ENCODE measurements around the gene JRKL. TPM values are rescaled to one million over a fixed set of nuclear protein-coding genes. Genes with fewer than 3 reads are reported as not detected.

Gene JRKL
- total RNA-seq, 3 donors from 2014 or later (not counting 1 experiment from before 2014, with no cell fraction given) = 4.5 to 6.1 (median 5.5) TPM

DNA sequence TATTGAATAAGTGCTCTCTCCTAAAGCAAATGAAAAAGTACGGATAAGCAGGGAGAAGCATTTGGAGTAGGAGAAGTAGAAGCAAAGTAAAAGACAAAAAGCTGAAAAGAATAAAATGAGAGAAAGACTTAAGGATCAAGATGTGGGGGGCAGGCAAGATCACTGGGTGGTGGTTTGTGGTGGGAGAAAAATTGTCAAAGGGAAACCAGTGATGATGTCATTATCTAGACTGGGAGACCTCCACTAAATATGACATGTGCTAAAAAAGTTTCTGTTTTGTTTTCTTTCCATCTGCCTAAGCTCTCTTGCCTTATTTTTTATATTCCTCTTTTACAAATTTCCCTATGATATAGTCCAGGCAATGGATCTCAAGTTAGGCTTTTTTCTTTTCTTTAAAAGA is 32.0 kb upstream of the JRKL start:
- no peak overlapping the region for H3K27ac Mint-ChIP-seq
- H3K4me3 ChIP-seq (ENCODE audit: low read length) = no peak overlapping the region
- intact Hi-C loops (cut with micrococcal nuclease) = no loop called here
- H3K27me3 ChIP-seq (ENCODE audit: control insufficient read depth, insufficient read depth, low read length) = no peaks in the 10 kb centered on the region
- H3K36me3 Mint-ChIP-seq = peaks cover 13% of the 10 kb centered on the region
- H3K4me1 Mint-ChIP-seq = peaks cover 6 to 11% of the 10 kb centered on the region in 2 donors
- 97% methylated on average over 1 of the region's 1 CpG for WGBS (ENCODE audit: insufficient coverage)
- ATAC-seq (peak in 2 of 3 donors; percentile 26 to 30), DNase-seq (peak in 1 of 2 donors; percentile 29)
- H3K36me3 ChIP-seq (ENCODE audit: control insufficient read depth, insufficient read depth, low read length) = peaks cover 52% of the 10 kb centered on the region
- H3K4me3 Mint-ChIP-seq = no peak overlapping the region
- H3K4me1 ChIP-seq (ENCODE audit: control insufficient read depth, insufficient read depth, low read length) = no peaks in the 10 kb centered on the region
- H3K9me3 Mint-ChIP-seq = no peaks in the 10 kb centered on the region
- no peaks in the 10 kb centered on the region for H3K9me3 ChIP-seq (ENCODE audit: control insufficient read depth, insufficient read depth, low read length)
- TF ChIP-seq, protein P1, sequence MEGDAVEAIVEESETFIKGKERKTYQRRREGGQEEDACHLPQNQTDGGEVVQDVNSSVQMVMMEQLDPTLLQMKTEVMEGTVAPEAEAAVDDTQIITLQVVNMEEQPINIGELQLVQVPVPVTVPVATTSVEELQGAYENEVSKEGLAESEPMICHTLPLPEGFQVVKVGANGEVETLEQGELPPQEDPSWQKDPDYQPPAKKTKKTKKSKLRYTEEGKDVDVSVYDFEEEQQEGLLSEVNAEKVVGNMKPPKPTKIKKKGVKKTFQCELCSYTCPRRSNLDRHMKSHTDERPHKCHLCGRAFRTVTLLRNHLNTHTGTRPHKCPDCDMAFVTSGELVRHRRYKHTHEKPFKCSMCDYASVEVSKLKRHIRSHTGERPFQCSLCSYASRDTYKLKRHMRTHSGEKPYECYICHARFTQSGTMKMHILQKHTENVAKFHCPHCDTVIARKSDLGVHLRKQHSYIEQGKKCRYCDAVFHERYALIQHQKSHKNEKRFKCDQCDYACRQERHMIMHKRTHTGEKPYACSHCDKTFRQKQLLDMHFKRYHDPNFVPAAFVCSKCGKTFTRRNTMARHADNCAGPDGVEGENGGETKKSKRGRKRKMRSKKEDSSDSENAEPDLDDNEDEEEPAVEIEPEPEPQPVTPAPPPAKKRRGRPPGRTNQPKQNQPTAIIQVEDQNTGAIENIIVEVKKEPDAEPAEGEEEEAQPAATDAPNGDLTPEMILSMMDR (IDR thresholded peaks at IDR 0.05) = no peak
- no peak overlapping the region for H3K27ac ChIP-seq (ENCODE audit: low read length)
- H3K27me3 Mint-ChIP-seq (ENCODE audit: low read depth in 2 of 2) = no peaks in the 10 kb centered on the region

DNA sequence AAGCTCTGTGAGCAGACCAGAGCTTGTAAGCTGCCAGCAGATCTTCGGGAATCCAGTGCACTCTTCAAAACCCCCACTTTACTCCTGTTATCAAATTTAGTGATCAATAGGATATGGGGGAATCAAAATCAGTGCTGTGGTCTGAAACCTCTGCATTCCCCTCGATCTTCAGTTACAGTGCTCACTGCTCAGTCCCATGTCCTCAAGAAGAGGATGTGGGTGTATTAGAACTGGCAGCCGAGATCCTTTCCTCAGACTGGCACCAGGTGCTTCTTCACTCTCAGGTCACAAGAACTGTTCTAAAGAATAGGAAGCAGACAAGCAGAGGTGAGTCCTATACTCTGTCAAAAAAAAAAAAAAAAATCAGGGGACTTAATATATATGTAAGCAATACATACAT is 31.5 kb upstream of the JRKL start:
- no peaks in the 10 kb centered on the region for H3K27me3 ChIP-seq (ENCODE audit: control insufficient read depth, insufficient read depth, low read length)
- H3K36me3 ChIP-seq (ENCODE audit: control insufficient read depth, insufficient read depth, low read length) = peaks cover 49% of the 10 kb centered on the region
- Mint-ChIP-seq H3K4me1 (peaks cover 6 to 11% of the 10 kb centered on the region in 2 donors), H3K4me3 (no peak overlapping the region), H3K27ac (peak overlapping the region in 1 of 2 donors; percentile 21), H3K9me3 (no peaks in the 10 kb centered on the region), H3K27me3 (ENCODE audit: low read depth in 2 of 2) (no peaks in the 10 kb centered on the region), H3K36me3 (peaks cover 13% of the 10 kb centered on the region)
- H3K27ac ChIP-seq (ENCODE audit: low read length) = no peak overlapping the region
- H3K9me3 ChIP-seq (ENCODE audit: control insufficient read depth, insufficient read depth, low read length) = no peaks in the 10 kb centered on the region
- TF ChIP-seq, protein P1 (IDR thresholded peaks at IDR 0.05) = no peak
- DNase-seq (no peak), ATAC-seq (no peak)
- 89% methylated on average over 2 of the region's 3 CpGs for WGBS (ENCODE audit: insufficient coverage)
- H3K4me1 ChIP-seq (ENCODE audit: control insufficient read depth, insufficient read depth, low read length) = no peaks in the 10 kb centered on the region
- no peak overlapping the region for H3K4me3 ChIP-seq (ENCODE audit: low read length)
- intact Hi-C loops (cut with micrococcal nuclease) = no loop called here

DNA sequence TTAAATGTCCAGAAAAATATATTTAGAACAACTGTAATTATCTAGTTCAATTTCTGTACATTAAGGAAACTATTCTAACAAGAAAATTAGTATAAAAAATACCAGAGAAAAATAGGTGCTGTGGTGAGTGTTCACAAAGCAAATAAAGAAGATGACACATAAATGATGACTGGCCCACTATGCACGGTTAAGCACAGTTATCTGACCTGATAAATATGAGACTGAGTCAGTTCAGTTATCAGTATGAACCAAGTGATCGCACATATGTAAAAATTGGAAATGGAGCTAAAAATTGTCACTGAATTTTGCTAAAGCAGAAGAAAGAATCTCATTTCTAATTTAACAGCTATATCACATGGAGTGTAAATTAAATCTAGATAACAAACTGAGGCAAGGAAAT is 28.0 kb upstream of the JRKL start:
- TF ChIP-seq, protein P1 (IDR thresholded peaks at IDR 0.05) = no peak
- no peak overlapping the region for H3K4me3 Mint-ChIP-seq
- Histone ChIP-seq H3K9me3 (ENCODE audit: control insufficient read depth, insufficient read depth, low read length) (no peaks in the 10 kb centered on the region), H3K27me3 (ENCODE audit: control insufficient read depth, insufficient read depth, low read length) (no peaks in the 10 kb centered on the region), H3K36me3 (ENCODE audit: control insufficient read depth, insufficient read depth, low read length) (peaks cover 52% of the 10 kb centered on the region), H3K4me1 (ENCODE audit: control insufficient read depth, insufficient read depth, low read length) (no peaks in the 10 kb centered on the region), H3K27ac (ENCODE audit: low read length) (no peak overlapping the region), H3K4me3 (ENCODE audit: low read length) (no peak overlapping the region)
- H3K36me3 Mint-ChIP-seq = peaks cover 8% of the 10 kb centered on the region
- ATAC-seq (no peak), DNase-seq (no peak)
- no peaks in the 10 kb centered on the region for H3K9me3 Mint-ChIP-seq
- H3K4me1 Mint-ChIP-seq = peaks cover 6 to 11% of the 10 kb centered on the region in 2 donors
- no peak overlapping the region for H3K27ac Mint-ChIP-seq
- intact Hi-C loops (cut with micrococcal nuclease) = no loop called here
- H3K27me3 Mint-ChIP-seq (ENCODE audit: low read depth in 2 of 2) = no peaks in the 10 kb centered on the region
- 83% methylated on average over 1 of the region's 2 CpGs for WGBS (ENCODE audit: insufficient coverage)

DNA sequence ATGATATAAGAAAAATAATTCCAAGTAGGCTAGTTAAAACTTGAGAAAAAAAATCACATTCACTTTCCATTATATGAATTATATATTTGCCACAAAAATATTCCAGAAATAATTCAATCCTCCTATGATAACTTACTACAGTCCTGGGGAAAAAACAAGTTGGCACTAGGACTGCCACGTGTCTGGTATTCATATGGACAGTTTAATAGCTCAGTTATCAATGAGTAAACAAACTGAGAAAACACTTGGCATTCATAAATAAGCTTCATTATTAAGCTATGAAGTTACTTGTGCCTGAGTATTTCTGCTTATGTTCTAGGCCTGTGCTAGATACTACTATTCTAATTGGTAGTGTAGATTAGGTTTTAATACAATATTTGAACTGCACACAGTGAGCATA is 24.3 kb upstream of the JRKL start:
- no peak overlapping the region for H3K27ac ChIP-seq (ENCODE audit: low read length)
- H3K27me3 ChIP-seq (ENCODE audit: control insufficient read depth, insufficient read depth, low read length) = no peaks in the 10 kb centered on the region
- no peak overlapping the region for H3K4me3 ChIP-seq (ENCODE audit: low read length)
- H3K4me3 Mint-ChIP-seq = no peak overlapping the region
- ATAC-seq = no peak
- WGBS (ENCODE audit: insufficient coverage) = 100% methylated on average over 1 of the region's 1 CpG
- peaks cover 45% of the 10 kb centered on the region for H3K36me3 ChIP-seq (ENCODE audit: control insufficient read depth, insufficient read depth, low read length)
- H3K4me1 ChIP-seq (ENCODE audit: control insufficient read depth, insufficient read depth, low read length) = no peaks in the 10 kb centered on the region
- TF ChIP-seq, protein P1 (IDR thresholded peaks at IDR 0.05) = no peak
- intact Hi-C loops (cut with micrococcal nuclease) = no loop called here
- H3K9me3 Mint-ChIP-seq = no peaks in the 10 kb centered on the region
- H3K27ac Mint-ChIP-seq = no peak overlapping the region
- no peaks in the 10 kb centered on the region for H3K4me1 Mint-ChIP-seq
- no peak for DNase-seq
- no peaks in the 10 kb centered on the region for H3K27me3 Mint-ChIP-seq (ENCODE audit: low read depth in 2 of 2)
- peaks cover 11% of the 10 kb centered on the region for H3K36me3 Mint-ChIP-seq
- no peaks in the 10 kb centered on the region for H3K9me3 ChIP-seq (ENCODE audit: control insufficient read depth, insufficient read depth, low read length)
